Endodermal cell (in vitro differentiated cells): ENCODE results near the gene ZBED4. TPM values are rescaled to one million over a fixed set of nuclear protein-coding genes. Genes with fewer than 3 reads are reported as not detected.
A peak's percentile ranks its signal among the peaks of the same experiment; 100 is the strongest.
"Not testable (repeated sequence)": the region's sequence is repeated elsewhere in the genome, so short reads cannot be mapped to it uniquely, and the experiment has no call there.

Source experiments
- DNase-seq: peaks from one replicate; pipeline ENCODE4 v3.0.0-alpha.2; 2017
- H3K27ac ChIP-seq: 2 replicates; pipeline ENCODE4 v1.5.1; 2013; ENCODE audit warnings: mild to moderate bottlenecking, low read depth, low read length, moderate library complexity
- H3K27me3 ChIP-seq: 2 replicates; pipeline ENCODE4 v1.6.1; 2013; ENCODE audit warnings: mild to moderate bottlenecking, low read length, moderate library complexity; ENCODE audit not compliant: insufficient read depth, control insufficient read depth, poor library complexity, severe bottlenecking
- H3K36me3 ChIP-seq: 2 replicates; pipeline ENCODE4 v1.7.0; 2013; ENCODE audit warnings: mild to moderate bottlenecking, low read length, moderate library complexity; ENCODE audit not compliant: control insufficient read depth, insufficient read depth
- H3K4me1 ChIP-seq: one replicate; pipeline ENCODE4 v1.7.0; 2013; ENCODE audit warnings: low read length; ENCODE audit not compliant: control insufficient read depth, insufficient read depth
- H3K4me3 ChIP-seq: 2 replicates; pipeline ENCODE4 v1.5.1; 2013; ENCODE audit warnings: mild to moderate bottlenecking, low read length, moderate library complexity
- H3K9ac ChIP-seq: 2 replicates; pipeline ENCODE4 v1.6.1; 2013; ENCODE audit warnings: mild to moderate bottlenecking, low read length, moderate library complexity; ENCODE audit not compliant: poor library complexity, severe bottlenecking; ENCODE audit errors: extremely low read depth
- H3K9me3 ChIP-seq: 2 replicates; pipeline ENCODE4 v1.6.1; 2013; ENCODE audit warnings: mild to moderate bottlenecking, low read length, moderate library complexity; ENCODE audit not compliant: control insufficient read depth
- H3K27ac Mint-ChIP-seq: 2 replicates; pipeline ENCODE4 v1.8.0; 2020; ENCODE audit warnings: mixed read lengths
- H3K27me3 Mint-ChIP-seq: 2 replicates; pipeline ENCODE4 v1.8.0; 2021; ENCODE audit warnings: mild to moderate bottlenecking, mixed read lengths; ENCODE audit not compliant: insufficient read depth
- H3K36me3 Mint-ChIP-seq: 2 replicates; pipeline ENCODE4 v1.8.0; 2020; ENCODE audit warnings: low read depth, mixed read lengths
- H3K4me1 Mint-ChIP-seq: 2 replicates; pipeline ENCODE4 v1.8.0; 2020; ENCODE audit warnings: mixed read lengths
- H3K4me3 Mint-ChIP-seq: 2 replicates; pipeline ENCODE4 v1.8.0; 2020; ENCODE audit warnings: mild to moderate bottlenecking, moderate library complexity, mixed read lengths
- H3K9me3 Mint-ChIP-seq: 2 replicates; pipeline ENCODE4 v1.8.0; 2020; ENCODE audit warnings: mild to moderate bottlenecking, mixed read lengths
- CTCF ChIP-seq: fragments of 200-600 bp; sonication (generic); conservative IDR thresholded peaks from 2 replicates; pipeline ENCODE4 v1.5.0; 2021; ENCODE audit warnings: antibody characterized with exemption, mild to moderate bottlenecking
- WGBS, 2 experiments: methylation state at CpG; one replicate each; pipeline versions ENCODE4 v1.1.5 to v1.1.7; 2013; ENCODE audit warnings: missing lambda C conversion rate in 2 of 2, mixed read lengths in 1 of 2; ENCODE audit not compliant: insufficient coverage in 1 of 2, insufficient read length in 1 of 2; 5-methylcytosine and 5-hydroxymethylcytosine counted together
- total RNA-seq, 2 donors: library from RNA; stranded (reverse); fragmentation: NEBNext Ultra II Directional in 1 of 2; extraction: Animal tissue kit (Norgen Biotek cat#: 25700) in 1 of 2; gene quantifications; 2 replicates in 1 of 2; 3 replicates in 1 of 2; pipeline ENCODE4 v1.2.1, GENCODE V29; 2021

ZBED4 gene
- total RNA-seq, 2 donors from 2014 or later = 22.0 to 26.6 TPM

- Histone ChIP-seq H3K27me3 (peaks cover 66% of the 10 kb centered on the region), H3K9ac (no peak overlapping the region), H3K9me3 (no peaks in the 10 kb centered on the region), H3K4me3 (no peak overlapping the region), H3K4me1 (peaks cover 2% of the 10 kb centered on the region), H3K27ac (no peak overlapping the region), H3K36me3 (no peaks in the 10 kb centered on the region)
- no peak overlapping the region for H3K27ac Mint-ChIP-seq
- H3K36me3 Mint-ChIP-seq = no peaks in the 10 kb centered on the region
- peak; percentile 29 for DNase-seq
- TF ChIP-seq CTCF = no peak
- WGBS, 2 experiments = 74 to 78% methylated on average over 7 to 10 of the region's 10 CpGs
- H3K4me1 Mint-ChIP-seq = peaks cover 18% of the 10 kb centered on the region
- H3K9me3 Mint-ChIP-seq = no peaks in the 10 kb centered on the region
- H3K27me3 Mint-ChIP-seq = peaks cover 61% of the 10 kb centered on the region
- peak overlapping the region; percentile 22 for H3K4me3 Mint-ChIP-seq
Observed at GRCh38 chr22:49850959-49851802, 2.5 kb upstream of the ZBED4 start.

GRCh38 chr22:49852568-49852897 is 1.1 kb upstream of the ZBED4 start:
- not testable (repeated sequence) for H3K9me3 ChIP-seq, H3K4me1 ChIP-seq, H3K9ac ChIP-seq, H3K27ac Mint-ChIP-seq, H3K36me3 ChIP-seq, H3K36me3 Mint-ChIP-seq, H3K27ac ChIP-seq, H3K9me3 Mint-ChIP-seq
- Mint-ChIP-seq H3K4me1 (peaks cover 18% of the 10 kb centered on the region), H3K4me3 (peak overlapping the region; percentile 53), H3K27me3 (peaks cover 48% of the 10 kb centered on the region)
- peak overlapping the region; percentile 85 for H3K4me3 ChIP-seq
- 75 to 82% methylated on average over 9 to 13 of the region's 13 CpGs for WGBS, 2 experiments
- peak; percentile 4 for DNase-seq
- peaks cover 54% of the 10 kb centered on the region for H3K27me3 ChIP-seq

- Mint-ChIP-seq H3K27ac (peak overlapping the region; percentile 95), H3K27me3 (peaks cover 36% of the 10 kb centered on the region), H3K4me3 (peak overlapping the region; percentile 90), H3K36me3 (no peaks in the 10 kb centered on the region), H3K4me1 (peaks cover 18% of the 10 kb centered on the region), H3K9me3 (no peaks in the 10 kb centered on the region)
- peaks cover 37% of the 10 kb centered on the region for H3K27me3 ChIP-seq
- H3K9ac ChIP-seq = peak overlapping the region; percentile 71
- DNase-seq = peak; percentile 68
- TF ChIP-seq CTCF = no peak
- H3K4me3 ChIP-seq = peak overlapping the region; percentile 91
- WGBS, 2 experiments = 1% methylated on average over 20 to 100 of the region's 101 CpGs
- H3K27ac ChIP-seq = peak overlapping the region; percentile 93
- H3K4me1 ChIP-seq = peaks cover 2% of the 10 kb centered on the region
- no peaks in the 10 kb centered on the region for H3K9me3 ChIP-seq
- H3K36me3 ChIP-seq = no peaks in the 10 kb centered on the region
Observed at GRCh38 chr22:49853981-49854831, 562 bp downstream of the ZBED4 start.
